DND-41 (cell line): ENCODE results near the gene SMIM41.

Experiments
- ATAC-seq: fragments of 200-7000 bp; cut with Tn5 transposase; 3 replicates; pipeline ENCODE4 v1.9.1; 2021; ENCODE audit warnings: low read depth; ENCODE audit not compliant: insufficient read depth
- DNase-seq: peaks from one replicate; pipeline ENCODE4 v3.0.0-alpha.2; 2020
- H2AFZ ChIP-seq: 2 replicates; pipeline ENCODE4 v1.6.0; 2012; ENCODE audit warnings: low read depth, low read length
- H3K27ac ChIP-seq: 2 replicates; pipeline ENCODE4 v1.5.1; 2012; ENCODE audit warnings: low read length, inconsistent platforms
- H3K27me3 ChIP-seq: fragments of 200-600 bp; sonication (generic); 2 replicates; pipeline ENCODE4 v1.6.0; 2012; ENCODE audit warnings: low read length, mild to moderate bottlenecking, inconsistent platforms; ENCODE audit not compliant: insufficient read depth, poor library complexity
- H3K36me3 ChIP-seq: 2 replicates; pipeline ENCODE4 v1.5.1; 2012; ENCODE audit warnings: low read length, inconsistent platforms; ENCODE audit not compliant: insufficient read depth
- H3K4me1 ChIP-seq: 2 replicates; pipeline ENCODE4 v1.5.1; 2012; ENCODE audit warnings: mild to moderate bottlenecking, low read length; ENCODE audit not compliant: insufficient read depth
- H3K4me2 ChIP-seq: 2 replicates; pipeline ENCODE4 v1.6.0; 2012; ENCODE audit warnings: mild to moderate bottlenecking, moderate library complexity, low read length, inconsistent platforms; ENCODE audit not compliant: insufficient read depth
- H3K4me3 ChIP-seq, 2 experiments: fragments of 200-600 bp in 1 of 2; shearing (Covaris generic) in 1 of 2; 2 replicates each; pipeline ENCODE4 v1.5.1; 2012 to 2016; ENCODE audit warnings: inconsistent platforms in 2 of 2, low read length in 2 of 2, mild to moderate bottlenecking in 2 of 2, low read depth in 1 of 2, moderate library complexity in 1 of 2
- H3K79me2 ChIP-seq: 2 replicates; pipeline ENCODE4 v1.6.0; 2012; ENCODE audit warnings: low read length, inconsistent platforms; ENCODE audit not compliant: insufficient read depth
- H3K9ac ChIP-seq: 2 replicates; pipeline ENCODE4 v1.6.0; 2012; ENCODE audit warnings: low read depth, mild to moderate bottlenecking, inconsistent platforms, low read length, moderate library complexity
- H3K9me3 ChIP-seq: 2 replicates; pipeline ENCODE4 v1.5.1; 2012; ENCODE audit warnings: low read length, moderate library complexity, mild to moderate bottlenecking, inconsistent platforms; ENCODE audit not compliant: insufficient read depth, severe bottlenecking
- H4K20me1 ChIP-seq: 2 replicates; pipeline ENCODE4 v1.6.0; 2012; ENCODE audit warnings: low read length; ENCODE audit not compliant: insufficient read depth
- CTCF ChIP-seq: IDR thresholded peaks from 2 replicates; pipeline ENCODE4 v1.5.1; 2012; ENCODE audit warnings: borderline replicate concordance, low read length, moderate library complexity, mild to moderate bottlenecking; ENCODE audit not compliant: poor library complexity, severe bottlenecking; ENCODE audit errors: extremely low read depth
- EZH2 ChIP-seq: IDR thresholded peaks from 3 replicates; pipeline ENCODE4 v1.6.1; 2012; ENCODE audit warnings: borderline replicate concordance, low read depth, mild to moderate bottlenecking, moderate library complexity, low read length, inconsistent platforms; ENCODE audit not compliant: severe bottlenecking

The SMIM41 gene

GRCh38 chr12:52078276-52078675 lies 1.2 kb upstream of the SMIM41 start:
- Histone ChIP-seq H4K20me1 (peaks cover 42% of the 10 kb centered on the region), H3K27me3 (no peaks in the 10 kb centered on the region), H3K4me1 (peaks cover 39% of the 10 kb centered on the region), H3K79me2 (peaks cover 17% of the 10 kb centered on the region; the same call in 1 of the 2 replicates), H3K4me2 (no peak overlapping the region), H3K27ac (no peak overlapping the region), H3K36me3 (peaks cover 50% of the 10 kb centered on the region), H3K9me3 (no peaks in the 10 kb centered on the region), H3K9ac (no peak overlapping the region), H2AFZ (no peak overlapping the region), H3K4me3 (no peak overlapping the region)
- TF ChIP-seq CTCF = no peak
- no peak for TF ChIP-seq EZH2
- no peak for ATAC-seq
- DNase-seq = no peak

- Histone ChIP-seq H4K20me1 (peaks cover 31% of the 10 kb centered on the region), H3K27ac (peak overlapping the region; percentile 64), H2AFZ (no peak overlapping the region), H3K27me3 (no peaks in the 10 kb centered on the region), H3K4me1 (peaks cover 29% of the 10 kb centered on the region), H3K9me3 (no peaks in the 10 kb centered on the region), H3K79me2 (no peaks in the 10 kb centered on the region), H3K4me2 (peak overlapping the region; percentile 23; the same call in 1 of the 2 replicates), H3K36me3 (peaks cover 26% of the 10 kb centered on the region), H3K9ac (peak overlapping the region; percentile 9; the same call in 1 of the 2 replicates), H3K4me3 (no peak overlapping the region)
- TF ChIP-seq CTCF (no peak), EZH2 (no peak)
- DNase-seq (no peak), ATAC-seq (no peak; the same call in 2 of the 3 replicates)
Measured at GRCh38 chr12:52080403-52081251, 1.1 kb downstream of the SMIM41 start.

- DNase-seq = peak; percentile 84
Measured at GRCh38 chr12:52081263-52081733, 1.8 kb downstream of the SMIM41 start.

More at GRCh38 chr12:52081263-52081733, 1.8 kb downstream of the SMIM41 start:
- TF ChIP-seq EZH2 (no peak), CTCF (no peak)
- Histone ChIP-seq H2AFZ (no peak overlapping the region), H3K36me3 (peaks cover 20% of the 10 kb centered on the region), H3K27me3 (no peaks in the 10 kb centered on the region), H4K20me1 (peaks cover 27% of the 10 kb centered on the region), H3K27ac (peak overlapping the region; percentile 64), H3K4me3 (no peak overlapping the region), H3K9me3 (no peaks in the 10 kb centered on the region), H3K4me1 (peaks cover 29% of the 10 kb centered on the region), H3K79me2 (no peaks in the 10 kb centered on the region), H3K4me2 (peak overlapping the region; percentile 23), H3K9ac (peak overlapping the region; percentile 9; the same call in 1 of the 2 replicates)
- peak; percentile 88 for ATAC-seq
